ENCODE data around the gene R3HDM1. TPM values are rescaled to one million over a fixed set of nuclear protein-coding genes. Genes with fewer than 3 reads are reported as not detected.
"Not testable (repeated sequence)": the region's sequence is repeated elsewhere in the genome, so short reads cannot be mapped to it uniquely, and the experiment has no call there.

R3HDM1 gene
- total and polyA plus RNA-seq, 2 of the 4 experiments (the other 2 are of a cell fraction): 5.9 to 38.1 TPM

- no peak overlapping the region for H3K18ac ChIP-seq (ENCODE audit: low read depth, low read length)
- H3K27ac ChIP-seq (ENCODE audit: insufficient read depth, low read length): no peak overlapping the region
- intact Hi-C loops (cut with micrococcal nuclease): loop anchor here (10.0 kb wide), 2 partner anchors 128 to 538 kb away; no protein-coding TSS in a partner anchor
- H4K20me1 ChIP-seq (ENCODE audit: insufficient read depth, low read length): no peaks in the 10 kb centered on the region
- dilution Hi-C loops (cut with HindIII; ENCODE audit: low sequenced_read_pairs, unreplicated experiment): no loop called here
- no peak overlapping the region for H3K9ac ChIP-seq (ENCODE audit: low read depth, low read length)
- H2BK5ac ChIP-seq (ENCODE audit: low read depth, low read length, poor library complexity, severe bottlenecking): no peak overlapping the region
- no peak overlapping the region for H3K4ac ChIP-seq (ENCODE audit: low read depth, low read length)
- no TSS peak for BruUV-seq (replicated peaks)
- H2AK9ac ChIP-seq (replicated peaks; ENCODE audit: low read depth, low read length, poor library complexity): no peak overlapping the region
- CTCF ChIA-PET: interaction anchor here (0.6 kb wide), 2 partner anchors 700 to 702 kb away, joined by 3 to 4 read pairs; no protein-coding TSS in a partner anchor
- no peaks in the 10 kb centered on the region for H3K9me3 ChIP-seq (ENCODE audit: control insufficient read depth, insufficient read depth, low read length)
- H3K4me1 ChIP-seq (ENCODE audit: control insufficient read depth, insufficient read depth, low read length): peaks cover 2% of the 10 kb centered on the region; the same call in 1 of the 2 replicates
- no peak overlapping the region for H3K4me3 ChIP-seq (ENCODE audit: insufficient read depth, low read depth, low read length)
- no peak overlapping the region for H3K4me2 ChIP-seq (ENCODE audit: low read depth, low read length)
- POLR2A ChIA-PET (ENCODE audit: unreplicated experiment): no interaction called here
- H2BK15ac ChIP-seq (ENCODE audit: low read depth, low read length): no peak overlapping the region
- H3K9me1 ChIP-seq (ENCODE audit: insufficient read depth, low read length): no peaks in the 10 kb centered on the region; the same call in 1 of the 2 replicates
- H2AFZ ChIP-seq (replicated peaks; ENCODE audit: low read length, poor library complexity): no peak overlapping the region
- H4K8ac ChIP-seq (ENCODE audit: low read depth in 2 of 2, low read length in 2 of 2): no peak overlapping the region
- no peak overlapping the region for H3K14ac ChIP-seq (replicated peaks; ENCODE audit: low read depth, low read length)
- no peak overlapping the region for H2BK120ac ChIP-seq (ENCODE audit: low read depth, low read length)
- H2AK5ac ChIP-seq (ENCODE audit: low read depth, low read length): no peak overlapping the region
- WGBS, 2 experiments (ENCODE audit: extremely low coverage in 2 of 2, insufficient read length in 1 of 2): no CpG with 5 or more reads among the region's 1 CpG
- in situ Hi-C loops (cut with MboI; ENCODE audit: low sequenced_read_pairs): no loop called here
- no peak overlapping the region for H2BK20ac ChIP-seq (ENCODE audit: low read depth, low read length)
- DNase-seq (no peak), ATAC-seq (ENCODE audit: low read depth) (no peak)
- H3K79me1 ChIP-seq (ENCODE audit: low read depth in 1 of 2, low read length in 2 of 2): no peaks in the 10 kb centered on the region; a peak in 1 of 4 replicates
- H3K36me3 ChIP-seq (ENCODE audit: control insufficient read depth, insufficient read depth, low read length): no peaks in the 10 kb centered on the region
- H3K56ac ChIP-seq (ENCODE audit: extremely low read depth, insufficient read depth, low read length): no peak overlapping the region
- H3K23ac ChIP-seq (ENCODE audit: low read depth, low read length): no peak overlapping the region
- no peak overlapping the region for H4K5ac ChIP-seq (ENCODE audit: low read depth, low read length)
- H3K27me3 ChIP-seq (ENCODE audit: control insufficient read depth, insufficient read depth, low read length): no peaks in the 10 kb centered on the region
- H4K91ac ChIP-seq (ENCODE audit: insufficient read depth, low read depth, low read length): no peak overlapping the region
- no peak for TF ChIP-seq SMC3 (IDR thresholded peaks at IDR 0.05; ENCODE audit: low read depth, low read length)
- no peak for TF ChIP-seq CEBPB (IDR thresholded peaks at IDR 0.05; ENCODE audit: low read depth, low read length)
Observed at GRCh38 chr2:135703300-135703699, 172.0 kb downstream of the R3HDM1 start.

GRCh38 chr2:135704075-135704474 is 172.8 kb downstream of the R3HDM1 start:
- H2BK20ac ChIP-seq (ENCODE audit: low read depth, low read length); H3K4me3 ChIP-seq (ENCODE audit: insufficient read depth, low read depth, low read length); H2BK120ac ChIP-seq (ENCODE audit: low read depth, low read length); H2BK5ac ChIP-seq (ENCODE audit: low read depth, low read length, poor library complexity, severe bottlenecking); H3K23ac ChIP-seq (ENCODE audit: low read depth, low read length); H2AFZ ChIP-seq (replicated peaks; ENCODE audit: low read length, poor library complexity); H2AK5ac ChIP-seq (ENCODE audit: low read depth, low read length); H3K27me3 ChIP-seq (ENCODE audit: control insufficient read depth, insufficient read depth, low read length); H4K8ac ChIP-seq (ENCODE audit: low read depth in 2 of 2, low read length in 2 of 2); H2BK15ac ChIP-seq (ENCODE audit: low read depth, low read length); H4K5ac ChIP-seq (ENCODE audit: low read depth, low read length); H4K91ac ChIP-seq (ENCODE audit: insufficient read depth, low read depth, low read length); H3K4ac ChIP-seq (ENCODE audit: low read depth, low read length); H3K4me2 ChIP-seq (ENCODE audit: low read depth, low read length); H4K20me1 ChIP-seq (ENCODE audit: insufficient read depth, low read length); H3K9me1 ChIP-seq (ENCODE audit: insufficient read depth, low read length); H3K9ac ChIP-seq (ENCODE audit: low read depth, low read length); H3K9me3 ChIP-seq (ENCODE audit: control insufficient read depth, insufficient read depth, low read length); H3K4me1 ChIP-seq (ENCODE audit: control insufficient read depth, insufficient read depth, low read length); H3K79me1 ChIP-seq (ENCODE audit: low read depth in 1 of 2, low read length in 2 of 2); H3K18ac ChIP-seq (ENCODE audit: low read depth, low read length); dilution Hi-C loops (cut with HindIII; ENCODE audit: low sequenced_read_pairs, unreplicated experiment); H3K56ac ChIP-seq (ENCODE audit: extremely low read depth, insufficient read depth, low read length); BruUV-seq (replicated peaks); H3K27ac ChIP-seq (ENCODE audit: insufficient read depth, low read length); in situ Hi-C loops (cut with MboI; ENCODE audit: low sequenced_read_pairs); H3K36me3 ChIP-seq (ENCODE audit: control insufficient read depth, insufficient read depth, low read length); H2AK9ac ChIP-seq (replicated peaks; ENCODE audit: low read depth, low read length, poor library complexity); H3K14ac ChIP-seq (replicated peaks; ENCODE audit: low read depth, low read length); ATAC-seq (ENCODE audit: low read depth); DNase-seq: not testable (repeated sequence)
- CTCF ChIA-PET: interaction anchor here (0.6 kb wide), 1 partner anchor 700 kb away, joined by 3 read pairs; no protein-coding TSS in a partner anchor
- POLR2A ChIA-PET (ENCODE audit: unreplicated experiment): interaction anchor here (0.6 kb wide), 1 partner anchor 695 kb away, joined by 7 read pairs; no protein-coding TSS in a partner anchor
- intact Hi-C loops (cut with micrococcal nuclease): loop anchor here (10.0 kb wide), 2 partner anchors 129 to 539 kb away; no protein-coding TSS in a partner anchor
- WGBS, 2 experiments (ENCODE audit: extremely low coverage in 2 of 2, insufficient read length in 1 of 2): no CpG with 5 or more reads among the region's 5 CpGs
